22Rv1 (cell line): ENCODE results near the gene CCDC81.

Experiments
- H3K27ac ChIP-seq: fragments of 450-650 bp; 2 replicates; pipeline ENCODE4 v1.5.1; 2017
- CTCF ChIP-seq: fragments of 450-650 bp; IDR thresholded peaks from 2 replicates; pipeline ENCODE4 v1.5.1; 2017; ENCODE audit warnings: mild to moderate bottlenecking
- ZFX ChIP-seq: fragments of 450-650 bp; IDR thresholded peaks from 2 replicates; pipeline ENCODE4 v1.6.1; 2017; ENCODE audit warnings: antibody characterized with exemption, borderline replicate concordance

Gene CCDC81

GRCh38 chr11:86374069-86374468 is 618 bp upstream of the CCDC81 start:
- H3K27ac ChIP-seq = no peak overlapping the region
- TF ChIP-seq CTCF (no peak), ZFX (no peak)

DNA sequence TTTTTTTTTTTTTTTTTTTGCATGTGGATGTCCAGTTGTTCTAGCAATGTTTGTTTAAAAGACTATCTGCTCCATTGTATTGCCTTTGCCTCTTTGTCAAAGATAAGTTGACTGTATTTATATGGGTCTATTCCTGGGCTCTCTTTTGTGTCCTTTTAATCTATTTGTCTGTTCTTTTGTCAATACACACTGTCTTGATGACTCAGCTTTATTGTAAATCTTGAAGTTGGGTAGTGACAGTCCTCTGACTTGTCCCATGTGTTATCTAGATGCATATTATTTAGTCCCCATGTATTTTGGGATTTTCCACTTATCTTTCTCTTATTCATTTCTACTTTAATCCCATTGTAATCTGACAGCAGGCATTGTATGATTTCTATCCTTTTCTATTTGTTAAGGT is 3.3 kb downstream of the CCDC81 start:
- TF ChIP-seq ZFX = no peak
- TF ChIP-seq CTCF = no peak
- no peak overlapping the region for H3K27ac ChIP-seq

- TF ChIP-seq ZFX (no peak), CTCF (no peak)
- no peak overlapping the region for H3K27ac ChIP-seq
Measured at GRCh38 chr11:86380295-86381059, 5.8 kb downstream of the CCDC81 start.

DNA sequence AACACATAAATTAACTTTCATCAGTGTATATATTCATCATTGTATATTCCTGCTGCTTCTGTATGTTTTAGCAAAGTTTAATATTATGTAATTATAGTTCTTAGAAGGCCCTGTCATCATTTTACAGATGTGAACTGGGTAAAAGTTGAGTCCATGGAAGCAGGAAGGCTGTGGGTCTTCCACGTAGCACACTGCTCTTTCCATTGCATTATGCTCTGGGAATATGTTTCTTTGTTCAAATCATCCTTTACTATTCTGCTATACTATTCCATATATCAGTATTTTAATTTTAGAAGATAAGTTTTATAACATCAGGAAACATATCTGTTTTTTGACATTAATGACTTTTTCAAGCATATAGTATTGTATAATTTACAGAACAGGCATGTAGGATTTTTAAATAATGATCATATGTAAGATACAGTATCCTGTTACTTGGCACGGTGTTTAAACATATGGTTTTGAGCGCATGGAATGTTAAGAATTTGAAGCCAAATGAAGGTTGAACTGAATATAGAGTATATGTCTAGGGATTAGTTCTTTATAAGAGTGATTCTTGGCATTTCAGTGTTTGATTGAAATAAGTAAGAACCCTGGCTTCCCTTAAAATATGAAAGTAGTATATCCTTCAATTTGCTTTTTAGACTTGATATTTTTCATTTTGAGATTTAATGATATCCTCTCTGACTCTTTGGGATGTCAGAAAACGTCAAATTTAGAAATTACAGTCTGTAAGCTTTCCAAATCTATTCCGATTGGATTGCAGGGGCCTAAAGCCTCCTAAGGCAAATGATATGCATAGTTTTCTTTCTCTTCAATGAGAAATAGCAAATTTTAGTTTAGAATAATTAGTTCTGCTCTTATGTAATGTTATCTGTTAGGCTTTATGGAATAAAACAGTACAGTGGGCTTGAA is 8.6 kb downstream of the CCDC81 start:
- TF ChIP-seq ZFX (no peak), CTCF (no peak)
- H3K27ac ChIP-seq = no peak overlapping the region

GRCh38 chr11:86386283-86386682 is 11.6 kb downstream of the CCDC81 start:
- TF ChIP-seq CTCF = no peak
- no peak for TF ChIP-seq ZFX
- H3K27ac ChIP-seq = no peak overlapping the region

DNA sequence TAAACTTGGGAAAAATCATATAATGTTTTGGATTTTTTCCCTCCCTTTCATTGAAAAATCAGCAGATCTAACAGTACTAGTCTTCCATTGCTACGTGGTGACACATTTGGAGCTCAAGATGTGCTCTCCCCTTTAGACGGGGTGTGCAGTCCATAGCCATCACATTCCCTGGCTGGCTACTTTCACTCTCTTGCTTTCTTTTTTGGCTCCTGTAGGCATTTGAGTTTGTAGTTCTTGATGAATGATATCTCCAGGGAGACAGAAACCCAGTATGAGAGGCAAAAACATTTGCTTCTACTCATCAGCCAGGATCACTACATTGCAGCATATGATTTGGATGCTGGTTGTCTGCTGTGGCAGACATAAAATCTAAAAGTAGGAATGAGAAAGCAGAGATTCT is 12.1 kb downstream of the CCDC81 start:
- TF ChIP-seq CTCF (no peak), ZFX (no peak)
- no peak overlapping the region for H3K27ac ChIP-seq

GRCh38 chr11:86388198-86388597 is 13.5 kb downstream of the CCDC81 start:
- TF ChIP-seq CTCF (no peak), ZFX (no peak)

More at GRCh38 chr11:86388198-86388597, 13.5 kb downstream of the CCDC81 start:
- no peak overlapping the region for H3K27ac ChIP-seq
